KBM-7 (cell line): Measurements from ENCODE around the gene HSPA12A.

Source experiments
- DNase-seq: peaks from one replicate; pipeline ENCODE4 v3.0.0-alpha.2; 2015
- in situ Hi-C: fragments of 300-500 bp; cut with MboI; formaldehyde crosslinking; loops from 2 replicates; pipeline ENCODE4 v1.14.3; 2020; ENCODE audit warnings: low sequenced_read_pairs, low pct_unique_long_range_greater_than_20kb, mixed read lengths

HSPA12A gene

GRCh38 chr10:116702165-116702564 is 40.2 kb downstream of the HSPA12A start:
- DNase-seq = no peak
- in situ Hi-C loops = no loop called here

- DNase-seq = no peak
- in situ Hi-C loops = no loop called here
These were observed 42.8 kb downstream of the HSPA12A start for GRCh38 chr10:116699471-116700150.

- in situ Hi-C loops = no loop called here
These were observed 43.3 kb downstream of the HSPA12A start for GRCh38 chr10:116699049-116699448.

GRCh38 chr10:116698364-116698763 is 44.0 kb downstream of the HSPA12A start:
- in situ Hi-C loops = no loop called here
- DNase-seq = no peak

More at GRCh38 chr10:116699049-116699448, 43.3 kb downstream of the HSPA12A start:
- DNase-seq = no peak

GRCh38 chr10:116697816-116698215 is 44.5 kb downstream of the HSPA12A start:
- in situ Hi-C loops = no loop called here

GRCh38 chr10:116696919-116697318 is 45.4 kb downstream of the HSPA12A start:
- DNase-seq = no peak
- in situ Hi-C loops = no loop called here

More at GRCh38 chr10:116697816-116698215, 44.5 kb downstream of the HSPA12A start:
- DNase-seq = no peak

- in situ Hi-C loops = no loop called here
- DNase-seq = no peak
These were observed 47.5 kb downstream of the HSPA12A start for GRCh38 chr10:116694927-116695268.

GRCh38 chr10:116694243-116694926 is 48.0 kb downstream of the HSPA12A start:
- in situ Hi-C loops = no loop called here
- DNase-seq = no peak

- in situ Hi-C loops = no loop called here
These were observed 50.1 kb downstream of the HSPA12A start for GRCh38 chr10:116692225-116692624.

GRCh38 chr10:116691635-116692034 is 50.7 kb downstream of the HSPA12A start:
- no peak for DNase-seq
- in situ Hi-C loops = no loop called here

More at GRCh38 chr10:116692225-116692624, 50.1 kb downstream of the HSPA12A start:
- DNase-seq = no peak

GRCh38 chr10:116690356-116691322 is 51.7 kb downstream of the HSPA12A start:
- no peak for DNase-seq
- in situ Hi-C loops = no loop called here

GRCh38 chr10:116689744-116690143 is 52.6 kb downstream of the HSPA12A start:
- in situ Hi-C loops = no loop called here
- DNase-seq = no peak

- in situ Hi-C loops = no loop called here
- DNase-seq = no peak
These were observed 53.4 kb downstream of the HSPA12A start for GRCh38 chr10:116688741-116689495.

GRCh38 chr10:116688241-116688711 is 54.1 kb downstream of the HSPA12A start:
- DNase-seq = peak; percentile 3
- in situ Hi-C loops = no loop called here

GRCh38 chr10:116687633-116688032 is 54.7 kb downstream of the HSPA12A start:
- in situ Hi-C loops = no loop called here
- DNase-seq = no peak

- in situ Hi-C loops = no loop called here
- DNase-seq = no peak
These were observed 55.7 kb downstream of the HSPA12A start for GRCh38 chr10:116686632-116687031.

- in situ Hi-C loops = no loop called here
- no peak for DNase-seq
These were observed 56.6 kb downstream of the HSPA12A start for GRCh38 chr10:116685807-116686206.

GRCh38 chr10:116684781-116685180 is 57.6 kb downstream of the HSPA12A start:
- in situ Hi-C loops = no loop called here
- no peak for DNase-seq

GRCh38 chr10:116683821-116684220 is 58.5 kb downstream of the HSPA12A start:
- DNase-seq = no peak
- in situ Hi-C loops = no loop called here
